Caco-2 (cell line): ENCODE measurements around the gene EIF4E3. TPM values are rescaled to one million over a fixed set of nuclear protein-coding genes. Genes with fewer than 3 reads are reported as not detected.

ENCODE experiments used
- BruUV-seq: library from RNA; stranded (reverse); fragments of 400-500 nt; replicated peaks from 2 replicates; lab custom pipeline; 2021; lab: Mats Ljungman, UMichigan
- CTCF ChIA-PET: fragments of 300-600 bp; sonication (Branson Sonifier 250); formaldehyde crosslinking; loops from one replicate; lab custom pipeline; 2022; ENCODE audit warnings: antibody characterized with exemption; lab: Charles Lee
- POLR2A ChIA-PET: fragments of 300-600 bp; sonication (Branson Sonifier 250); formaldehyde crosslinking; loops from one replicate; lab custom pipeline; 2022; ENCODE audit warnings: antibody characterized with exemption; lab: Charles Lee
- DNase-seq, 2 experiments: peaks; one replicate each; pipeline versions ENCODE4 v3.0.0 to v3.0.0-alpha.2; 2020 to 2022
- H3K27me3 ChIP-seq: replicated peaks from 2 replicates; pipeline ENCODE4 v1.6.0; 2011; ENCODE audit warnings: low read length; ENCODE audit not compliant: control insufficient read depth, insufficient read depth
- H3K36me3 ChIP-seq: 2 replicates; pipeline ENCODE4 v1.5.1; 2011; ENCODE audit warnings: low read length; ENCODE audit not compliant: control insufficient read depth, insufficient read depth
- H3K4me1 ChIP-seq: fragments of 250-450 bp; sonication (Bioruptor Pico); 2 replicates; pipeline ENCODE4 v1.5.1; 2020; ENCODE audit warnings: mild to moderate bottlenecking
- H3K4me3 ChIP-seq: 2 replicates; pipeline ENCODE4 v1.5.1; 2011; ENCODE audit warnings: low read depth, mild to moderate bottlenecking, control low read depth, low read length
- H3K9me3 ChIP-seq: fragments of 250-450 bp; sonication (Bioruptor Pico); 2 replicates; pipeline ENCODE4 v1.5.1; 2020; ENCODE audit warnings: mild to moderate bottlenecking, moderate library complexity
- H3K27ac Mint-ChIP-seq: one replicate; pipeline ENCODE4 v1.8.0; 2022; ENCODE audit warnings: mixed read lengths; ENCODE audit not compliant: unreplicated experiment
- H3K27me3 Mint-ChIP-seq: one replicate; pipeline ENCODE4 v1.8.0; 2022; ENCODE audit warnings: mixed read lengths; ENCODE audit not compliant: insufficient read depth, unreplicated experiment
- H3K36me3 Mint-ChIP-seq: one replicate; pipeline ENCODE4 v1.8.0; 2022; ENCODE audit warnings: mild to moderate bottlenecking, mixed read lengths; ENCODE audit not compliant: insufficient read depth, unreplicated experiment
- H3K4me1 Mint-ChIP-seq: one replicate; pipeline ENCODE4 v1.8.0; 2022; ENCODE audit warnings: low read depth, mixed read lengths; ENCODE audit not compliant: unreplicated experiment
- H3K4me3 Mint-ChIP-seq: one replicate; pipeline ENCODE4 v1.8.0; 2022; ENCODE audit warnings: mild to moderate bottlenecking, moderate library complexity, mixed read lengths; ENCODE audit not compliant: unreplicated experiment
- H3K9me3 Mint-ChIP-seq: one replicate; pipeline ENCODE4 v1.8.0; 2022; ENCODE audit warnings: mixed read lengths; ENCODE audit not compliant: unreplicated experiment
- CTCF ChIP-seq, 2 experiments: fragments of 200-600 bp in 1 of 2; IDR thresholded peaks; 1 replicate in 1 of 2; 2 replicates in 1 of 2; pipeline versions ENCODE4 v1.5.1 to v1.8.0; 2011 to 2022; ENCODE audit warnings: antibody characterized with exemption in 1 of 2, control low read depth in 1 of 2, inconsistent platforms in 1 of 2, low read depth in 1 of 2, low read length in 1 of 2, mild to moderate bottlenecking in 1 of 2, moderate library complexity in 1 of 2; ENCODE audit not compliant: insufficient read depth in 1 of 2, severe bottlenecking in 1 of 2, unreplicated experiment in 1 of 2
- intact Hi-C: fragments of 100-400 bp; cut with micrococcal nuclease; formaldehyde crosslinking; loops from one replicate; pipeline ENCODE4 v1.10.0; 2022; ENCODE audit not compliant: unreplicated experiment
- total RNA-seq: library from RNA; stranded (reverse); gene quantifications from 2 replicates; pipeline ENCODE4 v1.2.3, GENCODE V29; 2022

The EIF4E3 gene
- total RNA-seq, 1 experiment from 2014 or later: 1.7 TPM

GRCh38 chr3:71695000-71695482, 30.2 kb downstream of the EIF4E3 start:
- Mint-ChIP-seq H3K4me3 (no peak overlapping the region), H3K4me1 (peaks cover 20% of the 10 kb centered on the region), H3K9me3 (no peaks in the 10 kb centered on the region), H3K27ac (no peak overlapping the region), H3K36me3 (no peaks in the 10 kb centered on the region), H3K27me3 (no peaks in the 10 kb centered on the region)
- ChIA-PET POLR2A (no interaction called here), CTCF (no interaction called here)
- Histone ChIP-seq H3K4me1 (peaks cover 25% of the 10 kb centered on the region; the same call in 1 of the 2 replicates), H3K9me3 (no peaks in the 10 kb centered on the region), H3K4me3 (no peak overlapping the region), H3K36me3 (no peaks in the 10 kb centered on the region), H3K27me3 (no peaks in the 10 kb centered on the region)
- intact Hi-C loops: no loop called here
- no peak for DNase-seq
- no peak for TF ChIP-seq CTCF (IDR thresholded peaks at IDR 0.05; ENCODE audit: insufficient read depth in 1 of 2, low read depth in 1 of 2, low read length in 1 of 2, severe bottlenecking in 1 of 2, unreplicated experiment in 1 of 2)
- no TSS peak for BruUV-seq

- Histone ChIP-seq H3K4me1 (peaks cover 25% of the 10 kb centered on the region; the same call in 1 of the 2 replicates), H3K4me3 (no peak overlapping the region), H3K9me3 (no peaks in the 10 kb centered on the region), H3K27me3 (no peaks in the 10 kb centered on the region), H3K36me3 (no peaks in the 10 kb centered on the region)
- Mint-ChIP-seq H3K27ac (no peak overlapping the region), H3K4me1 (peaks cover 24% of the 10 kb centered on the region), H3K27me3 (no peaks in the 10 kb centered on the region), H3K4me3 (no peak overlapping the region), H3K9me3 (no peaks in the 10 kb centered on the region), H3K36me3 (no peaks in the 10 kb centered on the region)
- CTCF ChIA-PET: no interaction called here
- DNase-seq: no peak
- no peak for TF ChIP-seq CTCF (IDR thresholded peaks at IDR 0.05; ENCODE audit: insufficient read depth in 1 of 2, low read depth in 1 of 2, low read length in 1 of 2, severe bottlenecking in 1 of 2, unreplicated experiment in 1 of 2)
- POLR2A ChIA-PET: no interaction called here
- intact Hi-C loops: no loop called here
- no TSS peak for BruUV-seq
Observed at GRCh38 chr3:71694358-71694999, 30.7 kb downstream of the EIF4E3 start.

GRCh38 chr3:71693641-71694040, 31.6 kb downstream of the EIF4E3 start:
- Histone ChIP-seq H3K9me3 (no peaks in the 10 kb centered on the region), H3K36me3 (no peaks in the 10 kb centered on the region), H3K4me1 (peaks cover 27% of the 10 kb centered on the region; the same call in 1 of the 2 replicates), H3K27me3 (no peaks in the 10 kb centered on the region), H3K4me3 (no peak overlapping the region)
- no peak for DNase-seq
- Mint-ChIP-seq H3K4me1 (peaks cover 26% of the 10 kb centered on the region), H3K27me3 (no peaks in the 10 kb centered on the region), H3K36me3 (no peaks in the 10 kb centered on the region), H3K27ac (no peak overlapping the region), H3K4me3 (no peak overlapping the region), H3K9me3 (no peaks in the 10 kb centered on the region)
- no peak for TF ChIP-seq CTCF (IDR thresholded peaks at IDR 0.05; ENCODE audit: insufficient read depth in 1 of 2, low read depth in 1 of 2, low read length in 1 of 2, severe bottlenecking in 1 of 2, unreplicated experiment in 1 of 2)
- no TSS peak for BruUV-seq
- ChIA-PET CTCF (no interaction called here), POLR2A (no interaction called here)
- intact Hi-C loops: no loop called here
